Upper lobe of right lung (tissue), 1 donor: ENCODE measurements around the gene MMP24OS. TPM values are rescaled to one million over a fixed set of nuclear protein-coding genes. Genes with fewer than 3 reads are reported as not detected.
A peak's percentile ranks its signal among the peaks of the same experiment; 100 is the strongest.

ENCODE experiments used
- ATAC-seq: fragments of 200-7000 bp; cut with Tn5 transposase; one replicate; pipeline ENCODE4 v1.9.1; 2020; ENCODE audit warnings: mild to moderate bottlenecking, moderate library complexity
- DNase-seq: peaks from one replicate; pipeline ENCODE4 v3.0.0-alpha.2; 2020
- H3K27ac ChIP-seq: fragments of 200-600 bp; one replicate; pipeline ENCODE4 v1.8.0; 2022
- H3K27me3 ChIP-seq: fragments of 200-600 bp; one replicate; pipeline ENCODE4 v1.8.0; 2022; ENCODE audit warnings: mild to moderate bottlenecking
- H3K36me3 ChIP-seq: fragments of 200-600 bp; one replicate; pipeline ENCODE4 v1.8.0; 2022
- H3K4me1 ChIP-seq: fragments of 200-600 bp; one replicate; pipeline ENCODE4 v1.8.0; 2022
- H3K4me3 ChIP-seq: fragments of 200-600 bp; one replicate; pipeline ENCODE4 v1.8.0; 2022; ENCODE audit warnings: mild to moderate bottlenecking
- H3K9me3 ChIP-seq: fragments of 200-600 bp; one replicate; pipeline ENCODE4 v1.8.0; 2022
- CTCF ChIP-seq: fragments of 200-600 bp; IDR thresholded peaks from one replicate; pipeline ENCODE4 v1.8.0; 2022; ENCODE audit warnings: antibody characterized with exemption
- intact Hi-C: fragments of 100-400 bp; cut with DNase I; formaldehyde crosslinking; loops from one replicate; pipeline ENCODE4 v1.11.0; 2022
- long read RNA-seq: library from polyadenylated mRNA; unstranded; transcript quantifications from one replicate; pipeline ENCODE4 v2.0.0, GENCODE V29; 2021
- total RNA-seq: library from RNA; stranded (reverse); fragmentation: NEBNext Ultra II Directional; extraction: Animal tissue kit (Norgen Biotek cat#: 25700); gene quantifications from one replicate; pipeline ENCODE4 v1.2.1, GENCODE V29; 2021
- donor health status: DM: no; HTN: yes; CAD: no; lungs with severe emphysema.

MMP24OS gene
- total RNA-seq = 85.2 TPM
- long read RNA-seq, transcript MMP24OS-201 (2 exons, 867 nt) = major isoform, 9 of 20 reads
- long read RNA-seq, partial matches to known transcripts = 2 of 20 reads
- long read RNA-seq, other reads (novel, unspliced or antisense) = 4 of 20 reads

GRCh38 chr20:35277531-35278395, at the start of gene MMP24OS:
MMP24OS (minus strand) TSS chr20:35278122; CDS start chr20:35277929, 193 bp downstream.
- Histone ChIP-seq H3K27me3 (no peaks in the 10 kb centered on the region), H3K4me3 (peak within 1 kb of the TSS; percentile 89), H3K9me3 (no peaks in the 10 kb centered on the region), H3K27ac (peak within 1 kb of the TSS; percentile 97), H3K4me1 (peaks cover 16% of the 10 kb centered on the region), H3K36me3 (peaks cover 50% of the 10 kb centered on the region)
- ATAC-seq = peak; percentile 96
- intact Hi-C loops = no loop called here
- DNase-seq = peak; percentile 96
- peak; percentile 26 for TF ChIP-seq CTCF

- H3K9me3 ChIP-seq = no peaks in the 10 kb centered on the region
- H3K4me3 ChIP-seq = no peak overlapping the region
- intact Hi-C loops = no loop called here
- no peak overlapping the region for H3K27ac ChIP-seq
- DNase-seq (no peak), ATAC-seq (peak; percentile 64)
- H3K36me3 ChIP-seq = no peaks in the 10 kb centered on the region
- H3K27me3 ChIP-seq = no peaks in the 10 kb centered on the region
- TF ChIP-seq CTCF = no peak
- H3K4me1 ChIP-seq = peaks cover 12% of the 10 kb centered on the region
Observed at GRCh38 chr20:35327074-35327976, 49.4 kb upstream of the MMP24OS start.

GRCh38 chr20:35326740-35327073, 48.8 kb upstream of the MMP24OS start:
- TF ChIP-seq CTCF = no peak
- intact Hi-C loops = no loop called here
- DNase-seq (no peak), ATAC-seq (no peak)
- H3K4me3 ChIP-seq = no peak overlapping the region
- no peak overlapping the region for H3K27ac ChIP-seq
- no peaks in the 10 kb centered on the region for H3K27me3 ChIP-seq
- no peaks in the 10 kb centered on the region for H3K36me3 ChIP-seq
- no peaks in the 10 kb centered on the region for H3K9me3 ChIP-seq
- H3K4me1 ChIP-seq = peaks cover 12% of the 10 kb centered on the region

GRCh38 chr20:35326021-35326739, 48.3 kb upstream of the MMP24OS start:
- peaks cover 12% of the 10 kb centered on the region for H3K4me1 ChIP-seq
- no peaks in the 10 kb centered on the region for H3K36me3 ChIP-seq
- H3K9me3 ChIP-seq = no peaks in the 10 kb centered on the region
- no peaks in the 10 kb centered on the region for H3K27me3 ChIP-seq
- no peak overlapping the region for H3K27ac ChIP-seq
- intact Hi-C loops = no loop called here
- no peak for TF ChIP-seq CTCF
- no peak overlapping the region for H3K4me3 ChIP-seq
- ATAC-seq (peak; percentile 13), DNase-seq (no peak)

GRCh38 chr20:35325401-35325800, 47.5 kb upstream of the MMP24OS start:
- DNase-seq = no peak
- Histone ChIP-seq H3K4me1 (peaks cover 12% of the 10 kb centered on the region), H3K27ac (no peak overlapping the region), H3K4me3 (no peak overlapping the region), H3K36me3 (no peaks in the 10 kb centered on the region), H3K27me3 (no peaks in the 10 kb centered on the region), H3K9me3 (no peaks in the 10 kb centered on the region)
- no peak for TF ChIP-seq CTCF
- intact Hi-C loops = no loop called here
- no peak for ATAC-seq
